PC-9 (cell line): ENCODE data around the gene KIAA0232. TPM values are rescaled to one million over a fixed set of nuclear protein-coding genes. Genes with fewer than 3 reads are reported as not detected.

Experiments used
- BruUV-seq: library from RNA; stranded (reverse); fragments of 400-500 nt; replicated peaks from 2 replicates; lab custom pipeline; 2021; lab: Mats Ljungman, UMichigan
- CTCF ChIA-PET: fragments of 300-600 bp; sonication (Branson Sonifier 250); formaldehyde crosslinking; loops from one replicate; lab custom pipeline; 2022; ENCODE audit warnings: antibody characterized with exemption; lab: Charles Lee
- POLR2A ChIA-PET: fragments of 300-600 bp; sonication (Branson Sonifier 250); formaldehyde crosslinking; loops from one replicate; lab custom pipeline; 2022; ENCODE audit warnings: antibody characterized with exemption; ENCODE audit not compliant: unreplicated experiment; lab: Charles Lee
- DNase-seq, 2 experiments: peaks; one replicate each; pipeline versions ENCODE4 v3.0.0 to v3.0.0-alpha.2; 2015 to 2022; ENCODE audit warnings: mixed read lengths in 1 of 2
- H2AFZ ChIP-seq: fragments of 200-600 bp; sonication (generic); 2 replicates; pipeline ENCODE4 v1.8.1; 2017; ENCODE audit warnings: antibody characterized with exemption
- H3F3A ChIP-seq: fragments of 200-600 bp; sonication (generic); 2 replicates; pipeline ENCODE4 v1.8.1; 2017; ENCODE audit warnings: antibody characterized with exemption, mild to moderate bottlenecking, low read depth; ENCODE audit not compliant: insufficient read depth
- H3K27ac ChIP-seq: fragments of 200-600 bp; sonication (generic); 2 replicates; pipeline ENCODE4 v1.6.1; 2016; ENCODE audit warnings: mixed run types
- H3K27me3 ChIP-seq: fragments of 200-600 bp; sonication (generic); 2 replicates; pipeline ENCODE4 v1.6.1; 2016; ENCODE audit warnings: low read depth, mixed run types; ENCODE audit not compliant: insufficient read depth
- H3K36me3 ChIP-seq: fragments of 200-600 bp; sonication (generic); 2 replicates; pipeline ENCODE4 v1.6.1; 2016; ENCODE audit warnings: low read depth, mixed run types
- H3K4me1 ChIP-seq: fragments of 200-600 bp; sonication (generic); replicated peaks from 2 replicates; pipeline ENCODE4 v1.6.1; 2016; ENCODE audit warnings: mixed run types; ENCODE audit not compliant: insufficient read depth
- H3K4me2 ChIP-seq: fragments of 200-600 bp; sonication (generic); 2 replicates; pipeline ENCODE4 v1.6.1; 2017; ENCODE audit warnings: mixed run types
- H3K4me3 ChIP-seq: fragments of 200-600 bp; sonication (generic); 2 replicates; pipeline ENCODE4 v1.6.1; 2016; ENCODE audit warnings: mixed run types
- H3K79me2 ChIP-seq: fragments of 200-600 bp; sonication (generic); 2 replicates; pipeline ENCODE4 v1.6.1; 2017; ENCODE audit warnings: low read depth, mixed run types
- H3K9me2 ChIP-seq: fragments of 200-600 bp; sonication (generic); 2 replicates; pipeline ENCODE4 v1.8.1; 2017; ENCODE audit warnings: mild to moderate bottlenecking; ENCODE audit not compliant: insufficient read depth
- H3K9me3 ChIP-seq: fragments of 200-600 bp; sonication (generic); 2 replicates; pipeline ENCODE4 v1.8.1; 2016; ENCODE audit warnings: low read depth; ENCODE audit not compliant: insufficient read depth
- H4K20me1 ChIP-seq: fragments of 200-600 bp; sonication (generic); 2 replicates; pipeline ENCODE4 v1.8.1; 2017; ENCODE audit not compliant: insufficient read depth
- EZH2 ChIP-seq: fragments of 200-600 bp; sonication (generic); IDR thresholded peaks from 2 replicates; pipeline ENCODE4 v1.8.0; 2017; ENCODE audit warnings: antibody characterized with exemption, low read depth
- intact Hi-C: fragments of 100-400 bp; cut with micrococcal nuclease; formaldehyde crosslinking; loops from one replicate; pipeline ENCODE4 v1.10.0; 2022; ENCODE audit not compliant: unreplicated experiment
- total RNA-seq: library from RNA; stranded (reverse); gene quantifications from 2 replicates; pipeline ENCODE4 v1.2.3, GENCODE V29; 2021
- TF ChIP-seq, protein P1 (sequence below): fragments of 200-600 bp; sonication (generic); conservative IDR thresholded peaks from 2 replicates; pipeline ENCODE4 v1.6.1; 2017; ENCODE audit warnings: mixed run types, antibody characterized with exemption, mild to moderate bottlenecking, moderate library complexity

Gene KIAA0232
- total RNA-seq, 1 experiment from 2014 or later, result 24.7 TPM

GRCh38 chr4:6734165-6734786 lies 48.3 kb upstream of the KIAA0232 start:
- H3K27me3 ChIP-seq, result no peaks in the 10 kb centered on the region
- H3F3A ChIP-seq, result peaks cover 5% of the 10 kb centered on the region; the same call in 1 of the 2 replicates
- no peak overlapping the region for H3K4me2 ChIP-seq
- peaks cover 25% of the 10 kb centered on the region for H3K4me1 ChIP-seq
- no peak overlapping the region for H3K4me3 ChIP-seq
- DNase-seq, result no peak
- H3K36me3 ChIP-seq, result no peaks in the 10 kb centered on the region
- no peaks in the 10 kb centered on the region for H4K20me1 ChIP-seq
- CTCF ChIA-PET, result no interaction called here
- H2AFZ ChIP-seq, result no peak overlapping the region
- BruUV-seq, result no TSS peak
- H3K79me2 ChIP-seq, result 0 out of 2 replicates have a peak, but pooled peaks cover 3% of the 10 kb centered on the region
- intact Hi-C loops, result no loop called here
- TF ChIP-seq, protein P1, sequence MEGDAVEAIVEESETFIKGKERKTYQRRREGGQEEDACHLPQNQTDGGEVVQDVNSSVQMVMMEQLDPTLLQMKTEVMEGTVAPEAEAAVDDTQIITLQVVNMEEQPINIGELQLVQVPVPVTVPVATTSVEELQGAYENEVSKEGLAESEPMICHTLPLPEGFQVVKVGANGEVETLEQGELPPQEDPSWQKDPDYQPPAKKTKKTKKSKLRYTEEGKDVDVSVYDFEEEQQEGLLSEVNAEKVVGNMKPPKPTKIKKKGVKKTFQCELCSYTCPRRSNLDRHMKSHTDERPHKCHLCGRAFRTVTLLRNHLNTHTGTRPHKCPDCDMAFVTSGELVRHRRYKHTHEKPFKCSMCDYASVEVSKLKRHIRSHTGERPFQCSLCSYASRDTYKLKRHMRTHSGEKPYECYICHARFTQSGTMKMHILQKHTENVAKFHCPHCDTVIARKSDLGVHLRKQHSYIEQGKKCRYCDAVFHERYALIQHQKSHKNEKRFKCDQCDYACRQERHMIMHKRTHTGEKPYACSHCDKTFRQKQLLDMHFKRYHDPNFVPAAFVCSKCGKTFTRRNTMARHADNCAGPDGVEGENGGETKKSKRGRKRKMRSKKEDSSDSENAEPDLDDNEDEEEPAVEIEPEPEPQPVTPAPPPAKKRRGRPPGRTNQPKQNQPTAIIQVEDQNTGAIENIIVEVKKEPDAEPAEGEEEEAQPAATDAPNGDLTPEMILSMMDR, result no peak
- TF ChIP-seq EZH2, result no peak
- H3K9me3 ChIP-seq, result no peaks in the 10 kb centered on the region
- H3K27ac ChIP-seq, result no peak overlapping the region
- POLR2A ChIA-PET, result interaction anchor here (0.6 to 0.7 kb wide), 2 partner anchors 35 to 74 kb away, joined by 3 to 6 read pairs; no protein-coding TSS in a partner anchor
- no peaks in the 10 kb centered on the region for H3K9me2 ChIP-seq

DNA sequence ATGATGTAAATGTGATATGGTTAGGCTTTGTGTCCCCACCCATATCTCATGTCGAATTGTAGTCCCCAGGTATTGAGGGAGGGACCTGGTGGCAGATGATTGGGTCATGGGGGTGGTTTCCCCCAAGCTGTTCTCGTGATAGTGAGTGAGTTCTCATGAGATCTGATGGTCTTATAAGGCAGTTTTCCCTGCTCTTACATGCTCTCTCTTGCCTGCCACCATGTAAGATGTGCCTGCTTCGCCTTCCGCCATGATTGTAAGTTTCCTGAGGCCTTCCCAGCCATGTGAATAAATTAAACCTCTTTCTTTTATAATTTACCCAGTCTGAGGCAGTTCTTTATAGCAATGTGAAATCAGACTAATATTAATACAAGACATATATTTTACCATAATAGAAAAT lies 42.6 kb upstream of the KIAA0232 start:
- no peak overlapping the region for H2AFZ ChIP-seq
- H3K4me1 ChIP-seq, result no peaks in the 10 kb centered on the region
- H3K27me3 ChIP-seq, result no peaks in the 10 kb centered on the region
- intact Hi-C loops, result no loop called here
- DNase-seq, result no peak
- H4K20me1 ChIP-seq, result no peaks in the 10 kb centered on the region
- H3K9me2 ChIP-seq, result no peaks in the 10 kb centered on the region
- H3K4me2 ChIP-seq, result no peak overlapping the region
- ChIA-PET CTCF (no interaction called here), POLR2A (no interaction called here)
- H3K4me3 ChIP-seq, result no peak overlapping the region
- TF ChIP-seq EZH2, result no peak
- TF ChIP-seq, protein P1, result no peak
- H3K36me3 ChIP-seq, result no peaks in the 10 kb centered on the region
- H3K9me3 ChIP-seq, result no peaks in the 10 kb centered on the region
- H3K79me2 ChIP-seq, result no peaks in the 10 kb centered on the region
- no peaks in the 10 kb centered on the region for H3F3A ChIP-seq
- BruUV-seq, result no TSS peak
- H3K27ac ChIP-seq, result no peak overlapping the region

GRCh38 chr4:6740347-6740746 lies 42.2 kb upstream of the KIAA0232 start:
- ChIA-PET POLR2A (no interaction called here), CTCF (no interaction called here)
- Histone ChIP-seq H3K27me3 (no peaks in the 10 kb centered on the region), H3K4me3 (no peak overlapping the region), H3F3A (no peaks in the 10 kb centered on the region), H3K4me2 (no peak overlapping the region), H3K4me1 (no peaks in the 10 kb centered on the region), H3K9me3 (no peaks in the 10 kb centered on the region), H2AFZ (no peak overlapping the region), H3K79me2 (no peaks in the 10 kb centered on the region), H3K9me2 (no peaks in the 10 kb centered on the region), H3K36me3 (no peaks in the 10 kb centered on the region), H4K20me1 (no peaks in the 10 kb centered on the region), H3K27ac (no peak overlapping the region)
- no peak for TF ChIP-seq EZH2
- no TSS peak for BruUV-seq
- DNase-seq, result no peak
- intact Hi-C loops, result no loop called here

DNA sequence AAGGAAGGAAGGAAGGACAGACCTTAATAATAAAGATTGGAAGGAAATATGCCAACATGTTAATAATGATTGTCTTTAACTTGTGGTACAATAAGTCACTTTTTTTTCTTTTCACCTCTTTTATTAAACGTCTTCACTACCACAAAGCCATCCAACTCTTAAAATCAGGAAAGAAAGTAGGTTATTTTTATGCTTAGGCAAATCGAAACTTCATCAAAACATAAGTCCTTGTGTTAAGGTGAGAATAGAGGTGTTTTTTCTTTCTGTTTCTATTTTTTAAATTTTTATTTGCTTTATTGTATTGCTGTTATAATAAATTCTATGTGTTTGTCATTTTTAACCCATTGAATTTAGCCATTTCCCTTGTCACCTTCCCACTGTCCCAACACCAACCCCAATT lies 40.0 kb upstream of the KIAA0232 start:
- no peak for TF ChIP-seq EZH2
- TF ChIP-seq, protein P1, result no peak
- intact Hi-C loops, result no loop called here
- H3K79me2 ChIP-seq, result no peaks in the 10 kb centered on the region
- POLR2A ChIA-PET, result no interaction called here
- no peak overlapping the region for H3K27ac ChIP-seq
- H2AFZ ChIP-seq, result no peak overlapping the region
- H4K20me1 ChIP-seq, result no peaks in the 10 kb centered on the region
- DNase-seq, result no peak
- no peak overlapping the region for H3K4me3 ChIP-seq
- H3K9me3 ChIP-seq, result no peaks in the 10 kb centered on the region
- no peaks in the 10 kb centered on the region for H3K36me3 ChIP-seq
- H3K9me2 ChIP-seq, result no peaks in the 10 kb centered on the region
- CTCF ChIA-PET, result no interaction called here
- peaks cover 10% of the 10 kb centered on the region for H3K4me1 ChIP-seq
- no peak overlapping the region for H3K4me2 ChIP-seq
- BruUV-seq, result no TSS peak
- no peaks in the 10 kb centered on the region for H3F3A ChIP-seq
- H3K27me3 ChIP-seq, result no peaks in the 10 kb centered on the region
